ENCODE data around the gene ABL1.

Gene ABL1

GRCh38 chr9:130865921-130866320, 30.9 kb downstream of the ABL1 start:
- peaks cover 10% of the 10 kb centered on the region for H3K36me3 ChIP-seq (ENCODE audit: control insufficient read depth, low read length)
- H3K27me3 ChIP-seq (ENCODE audit: control insufficient read depth, low read length) = no peaks in the 10 kb centered on the region
- no peak overlapping the region for H3K27ac ChIP-seq (ENCODE audit: low read depth, low read length)
- H3K79me2 ChIP-seq (ENCODE audit: control insufficient read depth, low read length) = no peaks in the 10 kb centered on the region
- H4K20me1 ChIP-seq (ENCODE audit: control insufficient read depth, insufficient read depth, low read depth, low read length) = peaks cover 5% of the 10 kb centered on the region; the same call in 1 of the 2 replicates
- TF ChIP-seq EZH2phosphoT487 (IDR thresholded peaks at IDR 0.05; ENCODE audit: borderline replicate concordance, low read length) = no peak
- no peak for TF ChIP-seq CTCF (IDR thresholded peaks at IDR 0.05; ENCODE audit: low read depth, low read length, poor library complexity, severe bottlenecking)
- no peak overlapping the region for H3K4me2 ChIP-seq (ENCODE audit: low read length)
- peaks cover 6% of the 10 kb centered on the region; the same call in 1 of the 2 replicates for H3K4me1 ChIP-seq (ENCODE audit: control insufficient read depth, low read length)
- no peaks in the 10 kb centered on the region for H3K9me2 ChIP-seq (replicated peaks; ENCODE audit: control insufficient read depth, low read length)
- H3K4me3 ChIP-seq (ENCODE audit: low read length) = no peak overlapping the region
- no peaks in the 10 kb centered on the region for H3K9me3 ChIP-seq (ENCODE audit: control insufficient read depth, insufficient read depth, low read length)
- H3F3A ChIP-seq (ENCODE audit: control insufficient read depth, insufficient read depth) = 0 out of 2 replicates have a peak, but pooled peaks cover 3% of the 10 kb centered on the region

- Histone ChIP-seq H3K27ac (ENCODE audit: low read depth, low read length) (no peak overlapping the region), H3K4me2 (ENCODE audit: low read length) (no peak overlapping the region), H3K4me1 (ENCODE audit: control insufficient read depth, low read length) (peaks cover 6% of the 10 kb centered on the region; the same call in 1 of the 2 replicates), H3F3A (ENCODE audit: control insufficient read depth, insufficient read depth) (0 out of 2 replicates have a peak, but pooled peaks cover 3% of the 10 kb centered on the region), H3K9me2 (replicated peaks; ENCODE audit: control insufficient read depth, low read length) (no peaks in the 10 kb centered on the region), H4K20me1 (ENCODE audit: control insufficient read depth, insufficient read depth, low read depth, low read length) (peaks cover 5% of the 10 kb centered on the region; the same call in 1 of the 2 replicates), H3K36me3 (ENCODE audit: control insufficient read depth, low read length) (peaks cover 12% of the 10 kb centered on the region), H3K79me2 (ENCODE audit: control insufficient read depth, low read length) (no peaks in the 10 kb centered on the region), H3K4me3 (ENCODE audit: low read length) (no peak overlapping the region), H3K9me3 (ENCODE audit: control insufficient read depth, insufficient read depth, low read length) (no peaks in the 10 kb centered on the region), H3K27me3 (ENCODE audit: control insufficient read depth, low read length) (no peaks in the 10 kb centered on the region)
- no peak for TF ChIP-seq EZH2phosphoT487 (IDR thresholded peaks at IDR 0.05; ENCODE audit: borderline replicate concordance, low read length)
- TF ChIP-seq CTCF (IDR thresholded peaks at IDR 0.05; ENCODE audit: low read depth, low read length, poor library complexity, severe bottlenecking) = peak; percentile 92
Observed at GRCh38 chr9:130866474-130866965, 31.5 kb downstream of the ABL1 start.

GRCh38 chr9:130867556-130867955, 32.5 kb downstream of the ABL1 start:
- TF ChIP-seq EZH2phosphoT487 (IDR thresholded peaks at IDR 0.05; ENCODE audit: borderline replicate concordance, low read length) = no peak
- no peak for TF ChIP-seq CTCF (IDR thresholded peaks at IDR 0.05; ENCODE audit: low read depth, low read length, poor library complexity, severe bottlenecking)
- Histone ChIP-seq H3K79me2 (ENCODE audit: control insufficient read depth, low read length) (no peaks in the 10 kb centered on the region), H3K27me3 (ENCODE audit: control insufficient read depth, low read length) (no peaks in the 10 kb centered on the region), H3K4me3 (ENCODE audit: low read length) (no peak overlapping the region), H3K9me3 (ENCODE audit: control insufficient read depth, insufficient read depth, low read length) (no peaks in the 10 kb centered on the region), H3F3A (ENCODE audit: control insufficient read depth, insufficient read depth) (0 out of 2 replicates have a peak, but pooled peaks cover 3% of the 10 kb centered on the region), H3K9me2 (replicated peaks; ENCODE audit: control insufficient read depth, low read length) (no peaks in the 10 kb centered on the region), H3K27ac (ENCODE audit: low read depth, low read length) (no peak overlapping the region), H3K36me3 (ENCODE audit: control insufficient read depth, low read length) (peaks cover 22% of the 10 kb centered on the region), H3K4me1 (ENCODE audit: control insufficient read depth, low read length) (peaks cover 6% of the 10 kb centered on the region; the same call in 1 of the 2 replicates), H4K20me1 (ENCODE audit: control insufficient read depth, insufficient read depth, low read depth, low read length) (peaks cover 5% of the 10 kb centered on the region; the same call in 1 of the 2 replicates), H3K4me2 (ENCODE audit: low read length) (no peak overlapping the region)
